ENCODE measurements around the gene BCAS3. TPM values are rescaled to one million over a fixed set of nuclear protein-coding genes. Genes with fewer than 3 reads are reported as not detected.

BCAS3 gene
- polyA plus RNA-seq, 1 donor from 2014 or later, result 21.6 TPM

- Histone ChIP-seq H3K4me3 (ENCODE audit: low read length) (no peak overlapping the region), H3K79me2 (replicated peaks; ENCODE audit: insufficient read depth, low read length) (no peaks in the 10 kb centered on the region), H3K27me3 (ENCODE audit: insufficient read depth, low read depth, low read length) (no peaks in the 10 kb centered on the region), H3K9ac (ENCODE audit: low read length) (no peak overlapping the region), H3K27ac (ENCODE audit: low read length) (no peak overlapping the region), H3K9me3 (ENCODE audit: low read length) (no peaks in the 10 kb centered on the region), H3K4me2 (ENCODE audit: low read length) (no peak overlapping the region), H4K20me1 (ENCODE audit: insufficient read depth) (no peaks in the 10 kb centered on the region), H2AFZ (ENCODE audit: low read depth, low read length) (no peak overlapping the region), H3K36me3 (ENCODE audit: insufficient read depth, low read length) (no peaks in the 10 kb centered on the region), H3F3A (ENCODE audit: insufficient read depth, low read length, poor library complexity, severe bottlenecking) (no peaks in the 10 kb centered on the region), H3K9me2 (ENCODE audit: insufficient read depth, low read length) (no peaks in the 10 kb centered on the region)
- no peak for TF ChIP-seq MXI1 (conservative IDR thresholded peaks at IDR 0.05; ENCODE audit: poor library complexity, severe bottlenecking)
- no peak for TF ChIP-seq CTCF (IDR thresholded peaks at IDR 0.05; ENCODE audit: poor library complexity, severe bottlenecking)
- no peak for TF ChIP-seq REST (IDR thresholded peaks at IDR 0.05; ENCODE audit: borderline replicate concordance)
- no peak for TF ChIP-seq TAF1 (IDR thresholded peaks at IDR 0.05; ENCODE audit: low read depth)
- TF ChIP-seq POLR2AphosphoS5 (IDR thresholded peaks at IDR 0.05), result no peak
- no peak for TF ChIP-seq EP300 (conservative IDR thresholded peaks at IDR 0.05; ENCODE audit: poor library complexity, severe bottlenecking)
- TF ChIP-seq RAD21 (conservative IDR thresholded peaks at IDR 0.05), result no peak
- no peak for TF ChIP-seq EZH2 (IDR thresholded peaks at IDR 0.05; ENCODE audit: borderline replicate concordance, insufficient read depth, low read length, poor library complexity, severe bottlenecking)
- no peak for TF ChIP-seq SMC3 (conservative IDR thresholded peaks at IDR 0.05; ENCODE audit: poor library complexity)
Measured at GRCh38 chr17:61316633-61317032, 639.0 kb downstream of the BCAS3 start.

- Histone ChIP-seq H4K20me1 (ENCODE audit: insufficient read depth) (no peaks in the 10 kb centered on the region), H3F3A (ENCODE audit: insufficient read depth, low read length, poor library complexity, severe bottlenecking) (no peaks in the 10 kb centered on the region), H3K4me3 (ENCODE audit: low read length) (no peak overlapping the region), H3K27ac (ENCODE audit: low read length) (no peak overlapping the region), H3K4me2 (ENCODE audit: low read length) (no peak overlapping the region), H3K79me2 (replicated peaks; ENCODE audit: insufficient read depth, low read length) (no peaks in the 10 kb centered on the region), H3K27me3 (ENCODE audit: insufficient read depth, low read depth, low read length) (no peaks in the 10 kb centered on the region), H3K9me2 (ENCODE audit: insufficient read depth, low read length) (no peaks in the 10 kb centered on the region), H2AFZ (ENCODE audit: low read depth, low read length) (no peak overlapping the region), H3K9ac (ENCODE audit: low read length) (no peak overlapping the region), H3K36me3 (ENCODE audit: insufficient read depth, low read length) (no peaks in the 10 kb centered on the region), H3K9me3 (ENCODE audit: low read length) (no peaks in the 10 kb centered on the region)
- TF ChIP-seq CTCF (IDR thresholded peaks at IDR 0.05; ENCODE audit: poor library complexity, severe bottlenecking) (no peak), MXI1 (conservative IDR thresholded peaks at IDR 0.05; ENCODE audit: poor library complexity, severe bottlenecking) (no peak), POLR2AphosphoS5 (IDR thresholded peaks at IDR 0.05) (no peak), EZH2 (IDR thresholded peaks at IDR 0.05; ENCODE audit: borderline replicate concordance, insufficient read depth, low read length, poor library complexity, severe bottlenecking) (no peak), RAD21 (conservative IDR thresholded peaks at IDR 0.05) (no peak), REST (IDR thresholded peaks at IDR 0.05; ENCODE audit: borderline replicate concordance) (no peak), TAF1 (IDR thresholded peaks at IDR 0.05; ENCODE audit: low read depth) (no peak), EP300 (conservative IDR thresholded peaks at IDR 0.05; ENCODE audit: poor library complexity, severe bottlenecking) (no peak), SMC3 (conservative IDR thresholded peaks at IDR 0.05; ENCODE audit: poor library complexity) (no peak)
Measured at GRCh38 chr17:61317779-61318178, 640.1 kb downstream of the BCAS3 start.
